Measurements from ENCODE around the gene COL11A2. TPM values are rescaled to one million over a fixed set of nuclear protein-coding genes. Genes with fewer than 3 reads are reported as not detected.
"Not testable (repeated sequence)": the region's sequence is repeated elsewhere in the genome, so short reads cannot be mapped to it uniquely, and the experiment has no call there.

The COL11A2 gene
- 1.3 TPM for total RNA-seq
- polyA plus RNA-seq = 0.30 TPM

- peak within 1 kb of the TSS; percentile 21 for H3K4me3 ChIP-seq (ENCODE audit: low read depth, low read length)
- H3K36me3 ChIP-seq (ENCODE audit: insufficient read depth) = no peaks in the 10 kb centered on the region
- WGBS = 9% methylated on average over 35 of the region's 35 CpGs
- no peaks in the 10 kb centered on the region for H3K4me1 ChIP-seq (ENCODE audit: insufficient read depth)
- no peak for DNase-seq (ENCODE audit: extremely low spot score)
- H3K27ac ChIP-seq (ENCODE audit: low read depth) = no peak within 1 kb of the TSS
Observed at GRCh38 chr6:33192105-33192646, at the start of gene COL11A2. TSS of gene COL11A2 (minus strand) at chr6:33192467. CDS start at chr6:33192240, 227 bp downstream.

- Histone ChIP-seq H3K4me3 (ENCODE audit: low read depth, low read length) (no peak overlapping the region), H3K4me1 (ENCODE audit: insufficient read depth) (no peaks in the 10 kb centered on the region), H3K27ac (ENCODE audit: low read depth) (no peak overlapping the region), H3K36me3 (ENCODE audit: insufficient read depth) (no peaks in the 10 kb centered on the region)
- 50% methylated on average over 3 of the region's 3 CpGs for WGBS
- DNase-seq (ENCODE audit: extremely low spot score) = no peak
Observed at GRCh38 chr6:33241968-33242367, 49.7 kb upstream of the COL11A2 start.

- H3K27ac ChIP-seq (ENCODE audit: low read depth) = no peak overlapping the region
- no peak for DNase-seq (ENCODE audit: extremely low spot score)
- no peaks in the 10 kb centered on the region for H3K36me3 ChIP-seq (ENCODE audit: insufficient read depth)
- no peak overlapping the region for H3K4me3 ChIP-seq (ENCODE audit: low read depth, low read length)
- no peaks in the 10 kb centered on the region for H3K4me1 ChIP-seq (ENCODE audit: insufficient read depth)
- whole genome bisulfite sequencing = 60% methylated on average over 2 of the region's 2 CpGs
Observed at GRCh38 chr6:33237741-33238140, 45.5 kb upstream of the COL11A2 start.

- no peak for DNase-seq (ENCODE audit: extremely low spot score)
- Histone ChIP-seq H3K4me1 (ENCODE audit: insufficient read depth) (no peaks in the 10 kb centered on the region), H3K36me3 (ENCODE audit: insufficient read depth) (no peaks in the 10 kb centered on the region), H3K4me3 (ENCODE audit: low read depth, low read length) (no peak overlapping the region), H3K27ac (ENCODE audit: low read depth) (no peak overlapping the region)
- 85% methylated on average over 6 of the region's 6 CpGs for WGBS
Observed at GRCh38 chr6:33236852-33237251, 44.6 kb upstream of the COL11A2 start.

GRCh38 chr6:33236328-33236727 lies 44.1 kb upstream of the COL11A2 start:
- H3K27ac ChIP-seq (ENCODE audit: low read depth) = no peak overlapping the region
- DNase-seq (ENCODE audit: extremely low spot score) = no peak
- no peaks in the 10 kb centered on the region for H3K4me1 ChIP-seq (ENCODE audit: insufficient read depth)
- H3K36me3 ChIP-seq (ENCODE audit: insufficient read depth) = no peaks in the 10 kb centered on the region
- H3K4me3 ChIP-seq (ENCODE audit: low read depth, low read length) = no peak overlapping the region

GRCh38 chr6:33235221-33235634 lies 43.0 kb upstream of the COL11A2 start:
- WGBS = 11% methylated on average over 6 of the region's 6 CpGs
- H3K27ac ChIP-seq (ENCODE audit: low read depth) = no peak overlapping the region
- no peak for DNase-seq (ENCODE audit: extremely low spot score)
- no peaks in the 10 kb centered on the region for H3K36me3 ChIP-seq (ENCODE audit: insufficient read depth)
- H3K4me3 ChIP-seq (ENCODE audit: low read depth, low read length) = no peak overlapping the region
- no peaks in the 10 kb centered on the region for H3K4me1 ChIP-seq (ENCODE audit: insufficient read depth)

GRCh38 chr6:33226503-33227120 lies 34.3 kb upstream of the COL11A2 start:
- not testable (repeated sequence) for DNase-seq (ENCODE audit: extremely low spot score); H3K4me1 ChIP-seq (ENCODE audit: insufficient read depth); H3K4me3 ChIP-seq (ENCODE audit: low read depth, low read length); H3K36me3 ChIP-seq (ENCODE audit: insufficient read depth); H3K27ac ChIP-seq (ENCODE audit: low read depth)
- 38% methylated on average over 14 of the region's 14 CpGs for WGBS

GRCh38 chr6:33217681-33218080 lies 25.4 kb upstream of the COL11A2 start:
- no peak for DNase-seq (ENCODE audit: extremely low spot score)
- no peak overlapping the region for H3K27ac ChIP-seq (ENCODE audit: low read depth)
- H3K4me1 ChIP-seq (ENCODE audit: insufficient read depth) = no peaks in the 10 kb centered on the region
- 62% methylated on average over 3 of the region's 3 CpGs for WGBS
- no peak overlapping the region for H3K4me3 ChIP-seq (ENCODE audit: low read depth, low read length)
- H3K36me3 ChIP-seq (ENCODE audit: insufficient read depth) = no peaks in the 10 kb centered on the region

GRCh38 chr6:33217246-33217645 lies 25.0 kb upstream of the COL11A2 start:
- H3K27ac ChIP-seq (ENCODE audit: low read depth) = no peak overlapping the region
- 82% methylated on average over 6 of the region's 6 CpGs for WGBS
- no peaks in the 10 kb centered on the region for H3K4me1 ChIP-seq (ENCODE audit: insufficient read depth)
- no peaks in the 10 kb centered on the region for H3K36me3 ChIP-seq (ENCODE audit: insufficient read depth)
- no peak overlapping the region for H3K4me3 ChIP-seq (ENCODE audit: low read depth, low read length)
- DNase-seq (ENCODE audit: extremely low spot score) = no peak

GRCh38 chr6:33216117-33216649 lies 23.9 kb upstream of the COL11A2 start:
- WGBS = 89% methylated on average over 4 of the region's 4 CpGs
- no peak overlapping the region for H3K4me3 ChIP-seq (ENCODE audit: low read depth, low read length)
- no peak overlapping the region for H3K27ac ChIP-seq (ENCODE audit: low read depth)
- H3K4me1 ChIP-seq (ENCODE audit: insufficient read depth) = no peaks in the 10 kb centered on the region
- no peak for DNase-seq (ENCODE audit: extremely low spot score)
- no peaks in the 10 kb centered on the region for H3K36me3 ChIP-seq (ENCODE audit: insufficient read depth)

- Histone ChIP-seq H3K4me3 (ENCODE audit: low read depth, low read length) (no peak overlapping the region), H3K36me3 (ENCODE audit: insufficient read depth) (no peaks in the 10 kb centered on the region), H3K4me1 (ENCODE audit: insufficient read depth) (no peaks in the 10 kb centered on the region), H3K27ac (ENCODE audit: low read depth) (no peak overlapping the region)
- WGBS = 72% methylated on average over 9 of the region's 9 CpGs
- no peak for DNase-seq (ENCODE audit: extremely low spot score)
Observed at GRCh38 chr6:33215271-33216116, 23.2 kb upstream of the COL11A2 start.

- H3K4me3 ChIP-seq (ENCODE audit: low read depth, low read length) = no peak overlapping the region
- WGBS = 17% methylated on average over 9 of the region's 9 CpGs
- DNase-seq (ENCODE audit: extremely low spot score) = no peak
- no peaks in the 10 kb centered on the region for H3K36me3 ChIP-seq (ENCODE audit: insufficient read depth)
- no peaks in the 10 kb centered on the region for H3K4me1 ChIP-seq (ENCODE audit: insufficient read depth)
- H3K27ac ChIP-seq (ENCODE audit: low read depth) = no peak overlapping the region
Observed at GRCh38 chr6:33213989-33214335, 21.7 kb upstream of the COL11A2 start.

- Histone ChIP-seq H3K4me1 (ENCODE audit: insufficient read depth) (no peaks in the 10 kb centered on the region), H3K4me3 (ENCODE audit: low read depth, low read length) (peak overlapping the region; percentile 31), H3K36me3 (ENCODE audit: insufficient read depth) (no peaks in the 10 kb centered on the region), H3K27ac (ENCODE audit: low read depth) (no peak overlapping the region)
- under 1% methylated on average over 43 of the region's 43 CpGs for WGBS
- no peak for DNase-seq (ENCODE audit: extremely low spot score)
Observed at GRCh38 chr6:33213166-33213988, 21.1 kb upstream of the COL11A2 start.
